ENCODE data around the gene CTNNA2. TPM values are rescaled to one million over a fixed set of nuclear protein-coding genes. Genes with fewer than 3 reads are reported as not detected.

CTNNA2 gene
- total RNA-seq, 1 donor from 2014 or later: 15.0 TPM

DNA sequence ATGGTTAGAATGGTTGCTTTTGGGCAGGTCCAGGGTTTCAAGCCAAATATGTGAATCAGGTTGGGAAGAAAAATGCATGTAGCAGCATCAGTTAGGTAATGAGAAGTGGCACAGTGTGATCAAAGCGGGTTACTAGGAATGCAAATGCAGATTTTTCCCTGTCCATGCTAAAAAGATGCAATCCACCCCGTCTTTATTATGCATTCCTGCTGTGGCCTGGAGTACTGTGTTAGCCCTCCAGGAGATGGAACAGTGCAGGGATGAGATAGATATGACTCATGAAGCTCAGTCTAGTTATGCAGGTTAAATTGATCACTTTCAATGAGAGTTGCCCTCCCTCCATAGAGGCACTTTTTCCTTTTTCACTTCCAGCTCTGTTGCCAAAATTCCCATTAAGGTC is 283.8 kb downstream of the CTNNA2 start:
- Mint-ChIP-seq H3K27ac (no peak overlapping the region), H3K4me3 (no peak overlapping the region), H3K4me1 (ENCODE audit: unreplicated experiment) (no peaks in the 10 kb centered on the region), H3K27me3 (no peaks in the 10 kb centered on the region), H3K36me3 (no peaks in the 10 kb centered on the region), H3K9me3 (no peaks in the 10 kb centered on the region)
- DNase-seq (ENCODE audit: extremely low spot score, unreplicated experiment): no peak
- TF ChIP-seq CTCF (conservative IDR thresholded peaks at IDR 0.05): no peak

DNA sequence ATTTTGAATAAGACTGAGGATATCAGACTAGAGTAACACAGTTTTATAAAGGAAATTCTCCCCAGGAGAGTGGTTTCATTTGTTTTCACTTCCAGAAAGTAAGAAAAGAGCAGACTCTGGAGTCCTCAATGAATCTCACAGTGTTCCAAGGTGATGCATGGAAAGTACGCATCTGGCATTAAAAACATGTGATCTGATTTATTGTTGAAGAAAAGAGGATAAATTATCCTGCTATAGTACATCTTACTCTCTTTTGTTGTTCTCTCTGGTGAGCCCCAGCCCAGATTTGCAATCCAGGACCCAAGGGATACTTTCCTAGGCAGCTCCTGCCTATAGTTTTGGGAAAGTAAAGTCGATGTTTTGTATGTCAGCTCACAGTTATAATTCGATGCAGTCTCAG is 285.9 kb downstream of the CTNNA2 start:
- H3K9me3 Mint-ChIP-seq: no peaks in the 10 kb centered on the region
- no peak overlapping the region for H3K27ac Mint-ChIP-seq

DNA sequence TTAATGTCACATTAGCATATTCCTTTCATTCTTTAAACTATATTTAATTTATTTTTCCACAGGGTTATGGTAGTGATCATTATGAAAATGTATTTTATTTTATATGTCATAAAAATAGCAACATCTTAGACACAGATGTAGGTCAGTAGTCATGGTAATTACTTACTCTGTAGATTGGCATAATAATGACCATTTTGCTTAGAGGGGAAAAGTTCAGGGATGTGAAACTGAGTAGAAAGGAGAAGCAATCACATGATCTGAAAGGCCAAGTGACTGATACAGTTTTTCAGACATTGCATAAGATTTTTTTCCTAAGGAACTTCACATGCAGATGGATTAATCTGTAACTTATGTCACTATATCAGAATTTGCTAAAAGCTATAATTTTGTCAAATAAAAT is 286.9 kb downstream of the CTNNA2 start:
- TF ChIP-seq CTCF (conservative IDR thresholded peaks at IDR 0.05): no peak
- no peaks in the 10 kb centered on the region for H3K27me3 Mint-ChIP-seq
- H3K4me1 Mint-ChIP-seq (ENCODE audit: unreplicated experiment): no peaks in the 10 kb centered on the region
- H3K36me3 Mint-ChIP-seq: no peaks in the 10 kb centered on the region
- H3K9me3 Mint-ChIP-seq: no peaks in the 10 kb centered on the region
- no peak for DNase-seq (ENCODE audit: extremely low spot score, unreplicated experiment)
- H3K4me3 Mint-ChIP-seq: no peak overlapping the region
- H3K27ac Mint-ChIP-seq: no peak overlapping the region

More for the DNA sequence above, 285.9 kb downstream of the CTNNA2 start:
- H3K4me3 Mint-ChIP-seq: no peak overlapping the region
- no peaks in the 10 kb centered on the region for H3K4me1 Mint-ChIP-seq (ENCODE audit: unreplicated experiment)
- DNase-seq (ENCODE audit: extremely low spot score, unreplicated experiment): no peak
- TF ChIP-seq CTCF (conservative IDR thresholded peaks at IDR 0.05): no peak
- H3K27me3 Mint-ChIP-seq: no peaks in the 10 kb centered on the region
- no peaks in the 10 kb centered on the region for H3K36me3 Mint-ChIP-seq

DNA sequence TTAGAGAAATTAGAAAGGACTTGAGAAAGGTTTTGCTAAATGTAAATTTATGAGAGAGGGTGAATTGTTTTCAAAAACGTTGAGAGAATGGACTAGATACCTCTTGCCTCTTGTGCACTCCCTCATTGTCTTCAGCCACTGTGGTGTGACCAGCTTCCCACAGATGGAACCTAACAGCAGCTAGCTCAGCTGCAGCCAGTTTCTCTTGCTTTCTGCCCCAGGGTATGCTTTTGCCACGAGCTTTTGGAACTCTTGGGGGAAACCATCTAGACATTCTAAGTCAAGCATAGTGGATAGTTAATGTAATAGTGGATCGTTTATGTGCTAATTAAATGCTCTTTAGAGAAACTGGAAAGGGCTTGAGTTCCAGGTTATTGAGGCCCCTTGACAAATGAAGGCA is 288.2 kb downstream of the CTNNA2 start:
- DNase-seq (ENCODE audit: extremely low spot score, unreplicated experiment): no peak
- Mint-ChIP-seq H3K27me3 (no peaks in the 10 kb centered on the region), H3K36me3 (no peaks in the 10 kb centered on the region), H3K9me3 (no peaks in the 10 kb centered on the region), H3K27ac (no peak overlapping the region), H3K4me1 (ENCODE audit: unreplicated experiment) (no peaks in the 10 kb centered on the region), H3K4me3 (no peak overlapping the region)
- TF ChIP-seq CTCF (conservative IDR thresholded peaks at IDR 0.05): no peak

DNA sequence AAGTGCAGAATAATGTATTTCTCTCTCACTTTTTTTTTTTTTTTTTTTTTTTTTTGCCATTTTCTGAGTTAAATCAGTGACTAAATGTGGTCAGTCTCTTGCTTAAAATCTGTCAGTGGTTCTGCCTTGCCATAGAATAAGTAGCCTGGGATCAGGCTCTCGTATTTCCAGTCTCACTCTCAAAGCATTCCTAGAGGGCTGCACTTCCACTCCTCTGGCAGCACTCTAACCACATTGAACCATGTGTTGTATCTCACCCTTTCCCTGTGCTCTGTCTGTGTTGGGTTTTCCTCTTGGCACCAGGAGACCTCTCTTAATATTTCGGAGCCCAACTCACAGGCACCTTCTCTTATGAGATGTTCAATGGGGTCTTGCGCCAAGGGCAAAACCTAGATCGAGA is 304.4 kb downstream of the CTNNA2 start:
- Mint-ChIP-seq H3K27me3 (no peaks in the 10 kb centered on the region), H3K36me3 (no peaks in the 10 kb centered on the region), H3K27ac (no peak overlapping the region), H3K9me3 (peaks cover 5% of the 10 kb centered on the region), H3K4me1 (ENCODE audit: unreplicated experiment) (no peaks in the 10 kb centered on the region), H3K4me3 (no peak overlapping the region)
- TF ChIP-seq CTCF (conservative IDR thresholded peaks at IDR 0.05): no peak
- no peak for DNase-seq (ENCODE audit: extremely low spot score, unreplicated experiment)

GRCh38 chr2:79820281-79820680 is 307.4 kb downstream of the CTNNA2 start:
- TF ChIP-seq CTCF (conservative IDR thresholded peaks at IDR 0.05): no peak
- no peaks in the 10 kb centered on the region for H3K27me3 Mint-ChIP-seq
- no peaks in the 10 kb centered on the region for H3K9me3 Mint-ChIP-seq
- no peak overlapping the region for H3K27ac Mint-ChIP-seq
- H3K4me3 Mint-ChIP-seq: no peak overlapping the region
- H3K36me3 Mint-ChIP-seq: no peaks in the 10 kb centered on the region
- no peak for DNase-seq (ENCODE audit: extremely low spot score, unreplicated experiment)
- H3K4me1 Mint-ChIP-seq (ENCODE audit: unreplicated experiment): no peaks in the 10 kb centered on the region
